ENCODE measurements around the gene REPS1. TPM values are rescaled to one million over a fixed set of nuclear protein-coding genes. Genes with fewer than 3 reads are reported as not detected.

Gene REPS1
- total and polyA plus RNA-seq, 2 of the 13 experiments (the other 11 are each of a cell fraction or from before 2014, with no cell fraction given): 36.4 to 38.3 TPM

- TF ChIP-seq ZNF646 (CRISPR knock-in tag; IDR thresholded peaks at IDR 0.05) (no peak), ZNF496 (CRISPR knock-in tag; IDR thresholded peaks at IDR 0.05; ENCODE audit: insufficient replicate concordance) (no peak), RBM39 (IDR thresholded peaks at IDR 0.05; ENCODE audit: low read depth, low read length, poor library complexity, severe bottlenecking) (no peak), ZNF772 (CRISPR knock-in tag; IDR thresholded peaks at IDR 0.05) (no peak), SRY (CRISPR knock-in tag; IDR thresholded peaks at IDR 0.05) (peak; percentile 44; the same call in 1 of the 2 replicates), SUZ12 (IDR thresholded peaks at IDR 0.05; ENCODE audit: low read depth, low read length) (no peak), JARID2 (CRISPR knock-in tag; IDR thresholded peaks at IDR 0.05; ENCODE audit: insufficient replicate concordance) (no peak), MYPOP (CRISPR knock-in tag; IDR thresholded peaks at IDR 0.05) (no peak), ZNF790 (CRISPR knock-in tag; IDR thresholded peaks at IDR 0.05; ENCODE audit: borderline replicate concordance) (no peak), ZNF670 (CRISPR knock-in tag; IDR thresholded peaks at IDR 0.05; ENCODE audit: borderline replicate concordance) (no peak), TOE1 (CRISPR knock-in tag; IDR thresholded peaks at IDR 0.05) (no peak), ZNF768 (CRISPR knock-in tag; IDR thresholded peaks at IDR 0.05) (no peak), CCDC6 (CRISPR knock-in tag; IDR thresholded peaks at IDR 0.05) (no peak), ZNF672 (CRISPR knock-in tag; IDR thresholded peaks at IDR 0.05) (no peak), RFX3 (CRISPR knock-in tag; IDR thresholded peaks at IDR 0.05) (no peak)
Measured at GRCh38 chr6:138987080-138987642, 892 bp downstream of the REPS1 start (continued).
